ENCODE results near the gene ACADM. TPM values are rescaled to one million over a fixed set of nuclear protein-coding genes. Genes with fewer than 3 reads are reported as not detected.
A peak's percentile ranks its signal among the peaks of the same experiment; 100 is the strongest.
"Not testable (repeated sequence)": the region's sequence is repeated elsewhere in the genome, so short reads cannot be mapped to it uniquely, and the experiment has no call there.

Gene ACADM
- total and polyA plus RNA-seq, 8 donors = 15.2 to 77.5 (median 35.5) TPM

GRCh38 chr1:75795703-75796193, 71.2 kb downstream of the ACADM start:
- Histone ChIP-seq H3K4me1 (peaks cover 2 to 25% (median 4%) of the 10 kb centered on the region in 4 donors), H3K4me3 (no peak overlapping the region), H3K27ac (no peak overlapping the region), H3K9me3 (no peaks in the 10 kb centered on the region), H3K27me3 (no peaks in the 10 kb centered on the region), H3K36me3 (peaks cover 33 to 81% (median 78%) of the 10 kb centered on the region in 4 donors)
- WGBS, 5 donors = 86 to 98% (median 96%) methylated on average over 2 to 4 of the region's 4 CpGs
- intact Hi-C loops (cut with DNase I; ENCODE audit: low total_unique reads) = no loop called here
- no peak for DNase-seq
- TF ChIP-seq POLR2AphosphoS5 (IDR thresholded peaks at IDR 0.05) (peak in 1 of 3 donors; percentile 2), POLR2A (IDR thresholded peaks at IDR 0.05) (no peak)

DNA sequence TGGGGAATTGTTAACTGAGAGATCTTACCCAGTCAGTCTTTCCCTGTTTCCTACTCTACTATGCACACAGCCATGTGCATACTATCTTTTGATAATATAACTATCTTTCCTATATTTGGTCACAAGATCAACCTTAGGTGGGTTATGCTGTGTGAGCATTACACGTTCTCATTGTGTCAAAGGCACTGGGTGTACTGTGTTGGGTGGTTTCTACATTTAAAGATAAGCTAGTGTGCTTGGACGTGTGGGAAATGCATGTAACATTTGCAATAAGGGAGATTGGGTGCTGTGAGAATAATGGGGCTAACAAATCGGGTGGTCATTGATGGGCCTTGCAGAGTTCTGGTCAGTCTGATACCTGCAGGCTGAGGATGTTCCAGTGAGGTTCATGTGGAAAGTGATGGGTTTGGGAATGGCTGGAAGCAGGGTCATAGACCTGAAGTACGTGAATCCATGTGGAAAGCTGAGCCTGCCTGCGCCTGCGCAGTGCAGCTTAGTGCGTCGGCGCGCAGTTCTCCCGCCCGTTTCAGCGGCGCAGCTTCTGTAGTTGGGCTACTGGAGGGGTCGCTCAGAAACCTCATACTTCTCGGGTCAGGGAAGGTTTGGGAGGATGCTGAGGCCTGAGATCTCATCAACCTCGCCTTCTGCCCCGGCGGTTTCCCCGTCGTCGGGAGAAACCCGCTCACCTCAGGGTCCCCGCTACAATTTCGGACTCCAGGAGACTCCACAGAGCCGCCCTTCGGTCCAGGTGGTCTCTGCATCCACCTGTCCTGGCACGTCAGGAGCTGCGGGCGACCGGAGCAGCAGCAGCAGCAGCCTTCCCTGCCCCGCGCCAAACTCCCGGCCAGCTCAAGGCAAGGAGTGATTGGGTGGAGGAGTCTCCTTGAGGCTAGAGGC, 72.1 kb downstream of the ACADM start, which contains the start of gene MSH4:
TSS of gene MSH4 (plus strand) at position 507 of the 897 bp plus-strand sequence. CDS start at position 611, 104 bp downstream.
- Histone ChIP-seq H3K36me3 (peaks cover 33 to 72% (median 69%) of the 10 kb centered on the region in 4 donors), H3K27me3 (no peaks in the 10 kb centered on the region), H3K27ac (no peak within 1 kb of the TSS), H3K9me3 (no peaks in the 10 kb centered on the region), H3K4me3 (peak within 1 kb of the TSS in 2 of 4 donors; percentile 5 to 12), H3K4me1 (peaks cover 0 to 16% (median 0%) of the 10 kb centered on the region in 4 donors)
- intact Hi-C loops (cut with DNase I; ENCODE audit: low total_unique reads) = no loop called here
- peak in 1 of 2 donors; percentile 17 for DNase-seq
- 73 to 87% (median 83%) methylated on average over 33 to 34 of the region's 34 CpGs for WGBS, 5 donors
- TF ChIP-seq CTCF (IDR thresholded peaks at IDR 0.05) (no peak), POLR2AphosphoS5 (IDR thresholded peaks at IDR 0.05) (peak in 1 of 3 donors; percentile 47)

DNA sequence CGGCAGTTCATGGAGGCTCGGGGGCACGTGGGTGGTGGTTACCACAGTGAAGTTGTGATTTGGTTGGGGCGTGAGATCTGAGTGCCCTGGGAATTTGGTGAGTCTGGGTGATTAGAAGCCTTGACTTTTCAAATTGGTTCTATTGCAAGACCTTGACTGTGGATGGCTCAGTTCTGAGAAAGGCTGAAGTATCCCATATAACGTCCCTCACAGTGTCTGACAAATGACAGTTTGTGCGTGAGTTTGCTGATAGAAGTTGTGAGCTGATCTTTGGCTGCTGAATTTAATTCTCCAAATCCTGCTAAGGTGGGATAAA, 72.7 kb downstream of the ACADM start:
- intact Hi-C loops (cut with DNase I; ENCODE audit: low total_unique reads) = no loop called here
- Histone ChIP-seq H3K4me1 (peaks cover 0 to 11% (median 0%) of the 10 kb centered on the region in 4 donors), H3K27me3 (no peaks in the 10 kb centered on the region), H3K36me3 (peaks cover 31 to 66% (median 63%) of the 10 kb centered on the region in 4 donors), H3K9me3 (no peaks in the 10 kb centered on the region), H3K27ac (no peak overlapping the region), H3K4me3 (peak overlapping the region in 1 of 4 donors; percentile 5)
- no peak for DNase-seq
- TF ChIP-seq EP300 (IDR thresholded peaks at IDR 0.05) = no peak
- no peak for TF ChIP-seq POLR2A (IDR thresholded peaks at IDR 0.05)
- peak in 1 of 3 donors; percentile 5 for TF ChIP-seq POLR2AphosphoS5 (IDR thresholded peaks at IDR 0.05)
- TF ChIP-seq CTCF (IDR thresholded peaks at IDR 0.05) = no peak
- WGBS, 5 donors = 69 to 89% (median 81%) methylated on average over 6 of the region's 6 CpGs

DNA sequence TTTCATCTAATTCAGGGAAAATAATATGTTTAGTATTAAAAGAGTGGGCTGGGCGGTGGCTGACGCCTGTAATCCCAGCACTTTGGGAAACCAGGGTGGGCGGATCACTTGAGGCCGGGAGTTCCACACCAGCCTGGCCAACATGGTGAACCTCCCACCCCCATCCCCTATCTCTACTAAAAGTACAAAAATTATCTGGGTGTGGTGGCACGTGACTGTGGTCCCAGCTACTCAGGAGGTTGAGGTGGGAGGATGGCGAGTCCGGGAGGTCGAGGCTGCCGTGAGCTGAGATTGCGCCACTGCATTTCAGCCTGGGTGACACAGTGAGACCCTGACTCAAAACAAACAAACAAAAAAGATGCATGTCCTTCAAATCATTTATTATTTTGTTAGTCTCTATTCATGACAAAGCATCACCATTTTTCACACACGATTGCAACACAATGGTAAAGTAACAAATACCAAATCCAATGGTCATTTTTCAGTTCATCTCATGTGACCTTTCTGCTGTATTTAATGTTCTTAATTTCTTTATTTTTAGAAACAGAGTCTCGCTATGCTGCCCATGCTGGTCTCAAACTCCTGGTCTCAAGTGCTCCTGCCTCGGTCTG, 73.2 kb downstream of the ACADM start:
- intact Hi-C loops (cut with DNase I; ENCODE audit: low total_unique reads) = no loop called here
- no peak overlapping the region for H3K27ac ChIP-seq
- DNase-seq = no peak
- H3K4me1 ChIP-seq = peaks cover 0 to 10% (median 0%) of the 10 kb centered on the region in 4 donors
- 85 to 91% (median 90%) methylated on average over 13 of the region's 13 CpGs for WGBS, 5 donors
- H3K4me3 ChIP-seq = no peak overlapping the region
- TF ChIP-seq EP300 (IDR thresholded peaks at IDR 0.05) (no peak), POLR2AphosphoS5 (IDR thresholded peaks at IDR 0.05) (no peak)
- H3K27me3 ChIP-seq = no peaks in the 10 kb centered on the region
- H3K9me3 ChIP-seq = no peaks in the 10 kb centered on the region
- peaks cover 26 to 61% (median 58%) of the 10 kb centered on the region in 4 donors for H3K36me3 ChIP-seq

- H3K4me3 ChIP-seq; H3K9me3 ChIP-seq; H3K27ac ChIP-seq; H3K4me1 ChIP-seq; DNase-seq; intact Hi-C loops (cut with DNase I; ENCODE audit: low total_unique reads); H3K27me3 ChIP-seq: not testable (repeated sequence)
- H3K36me3 ChIP-seq = peaks cover 6 to 23% (median 21%) of the 10 kb centered on the region in 4 donors
- 71 to 100% (median 95%) methylated on average over 2 of the region's 2 CpGs for WGBS, 5 donors
These were observed 77.0 kb downstream of the ACADM start for GRCh38 chr1:75801480-75801879.

Data from stomach (tissue), 9 donors.